ENCODE measurements around the gene CD207.

GRCh38 chr2:70834106-70834505, 1.5 kb downstream of the CD207 start:
- TF ChIP-seq CTCF (IDR thresholded peaks at IDR 0.05; ENCODE audit: low read depth, low read length) (no peak), MAX (IDR thresholded peaks at IDR 0.05; ENCODE audit: low read depth, low read length) (no peak), POLR2A (IDR thresholded peaks at IDR 0.05; ENCODE audit: extremely low read depth, insufficient read length) (no peak)
